HL-60 (cell line): Measurements from ENCODE around the gene CCDC142.

Experiments
- GABPA ChIP-seq: IDR thresholded peaks from 2 replicates; pipeline ENCODE4 v1.6.1; 2012; ENCODE audit warnings: low read depth
- POLR2AphosphoS5 ChIP-seq: IDR thresholded peaks from 2 replicates; pipeline ENCODE4 v1.6.1; 2012; ENCODE audit warnings: low read depth
- REST ChIP-seq: IDR thresholded peaks from 2 replicates; pipeline ENCODE4 v1.6.1; 2012; ENCODE audit warnings: low read depth; ENCODE audit not compliant: insufficient replicate concordance
- TF ChIP-seq, protein P1 (sequence below): IDR thresholded peaks from one replicate; pipeline ENCODE4 v1.5.1; 2011; ENCODE audit warnings: low read length, control low read depth, inconsistent platforms; ENCODE audit not compliant: insufficient read depth

- TF ChIP-seq, protein P1, sequence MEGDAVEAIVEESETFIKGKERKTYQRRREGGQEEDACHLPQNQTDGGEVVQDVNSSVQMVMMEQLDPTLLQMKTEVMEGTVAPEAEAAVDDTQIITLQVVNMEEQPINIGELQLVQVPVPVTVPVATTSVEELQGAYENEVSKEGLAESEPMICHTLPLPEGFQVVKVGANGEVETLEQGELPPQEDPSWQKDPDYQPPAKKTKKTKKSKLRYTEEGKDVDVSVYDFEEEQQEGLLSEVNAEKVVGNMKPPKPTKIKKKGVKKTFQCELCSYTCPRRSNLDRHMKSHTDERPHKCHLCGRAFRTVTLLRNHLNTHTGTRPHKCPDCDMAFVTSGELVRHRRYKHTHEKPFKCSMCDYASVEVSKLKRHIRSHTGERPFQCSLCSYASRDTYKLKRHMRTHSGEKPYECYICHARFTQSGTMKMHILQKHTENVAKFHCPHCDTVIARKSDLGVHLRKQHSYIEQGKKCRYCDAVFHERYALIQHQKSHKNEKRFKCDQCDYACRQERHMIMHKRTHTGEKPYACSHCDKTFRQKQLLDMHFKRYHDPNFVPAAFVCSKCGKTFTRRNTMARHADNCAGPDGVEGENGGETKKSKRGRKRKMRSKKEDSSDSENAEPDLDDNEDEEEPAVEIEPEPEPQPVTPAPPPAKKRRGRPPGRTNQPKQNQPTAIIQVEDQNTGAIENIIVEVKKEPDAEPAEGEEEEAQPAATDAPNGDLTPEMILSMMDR = no peak
- TF ChIP-seq GABPA (no peak), REST (no peak), POLR2AphosphoS5 (no peak)
Measured at GRCh38 chr2:74436111-74436805, 46.5 kb downstream of the CCDC142 start.
